Body of pancreas (tissue), 4 donors: ENCODE data around the gene RASGRF2. TPM values are rescaled to one million over a fixed set of nuclear protein-coding genes. Genes with fewer than 3 reads are reported as not detected.

Source experiments
- ATAC-seq: fragments of 150-250 bp; one replicate; pipeline ENCODE4 v1.9.1; 2016
- DNase-seq, 4 donors: peaks; one replicate each; pipeline ENCODE4 v3.0.0-alpha.2; 2019
- H3K27ac ChIP-seq, 4 donors: fragments of 200-600 bp; sonication (generic); 1 replicate in 3 of 4; 2 replicates in 1 of 4; pipeline versions ENCODE4 v1.5.1 to v1.6.1; 2016 to 2019; ENCODE audit warnings: mild to moderate bottlenecking in 1 of 4, mixed read lengths in 1 of 4, moderate library complexity in 1 of 4
- H3K27me3 ChIP-seq, 2 donors: fragments of 200-600 bp; sonication (generic); one replicate each; pipeline ENCODE4 v1.6.0; 2016; ENCODE audit warnings: mild to moderate bottlenecking in 1 of 2
- H3K36me3 ChIP-seq, 2 donors: fragments of 200-600 bp; sonication (generic); replicated peaks in 1 of 2; 2 replicates each; pipeline ENCODE4 v1.5.1; 2016; ENCODE audit warnings: low read depth in 2 of 2; ENCODE audit not compliant: insufficient read depth in 1 of 2
- H3K4me1 ChIP-seq: fragments of 200-600 bp; sonication (generic); one replicate; pipeline ENCODE4 v1.6.0; 2016
- H3K4me3 ChIP-seq, 2 donors: fragments of 200-600 bp; sonication (generic); 1 replicate in 1 of 2; 2 replicates in 1 of 2; pipeline ENCODE4 v1.5.1; 2016 to 2019
- H3K9me3 ChIP-seq, 3 donors: fragments of 200-600 bp; sonication (generic); 1 replicate in 2 of 3; 2 replicates in 1 of 3; pipeline ENCODE4 v1.5.1; 2016
- CTCF ChIP-seq, 7 experiments: fragments of 450-650 bp in 4 of 7; fragments of 200-600 bp in 3 of 7; sonication (generic) in 3 of 7; IDR thresholded peaks; one replicate each; pipeline ENCODE4 v1.5.1; 2016 to 2019; ENCODE audit warnings: antibody characterized with exemption in 7 of 7
- POLR2A ChIP-seq, 3 donors: fragments of 450-650 bp; IDR thresholded peaks; one replicate each; pipeline ENCODE4 v1.6.1; 2016; ENCODE audit warnings: antibody characterized with exemption in 3 of 3, mild to moderate bottlenecking in 2 of 3
- WGBS, 2 donors: methylation state at CpG; one replicate each; pipeline ENCODE4 v1.1.5; 2017; 5-methylcytosine and 5-hydroxymethylcytosine counted together
- intact Hi-C: fragments of 100-400 bp; cut with DNase I; formaldehyde crosslinking; loops from one replicate; pipeline ENCODE4 v1.15.1; 2023
- total RNA-seq, 2 donors: library from RNA; depleted of rRNA; stranded (reverse); fragments of >200 nt; gene quantifications; one replicate each; pipeline ENCODE4 v1.1.0, GENCODE V29; 2016

Gene RASGRF2
- total RNA-seq, 2 donors from 2014 or later = 1.6 to 3.6 TPM

GRCh38 chr5:81232464-81233079, 272.4 kb downstream of the RASGRF2 start:
- WGBS, 2 donors = 58% methylated on average over 10 to 12 of the region's 12 CpGs
- intact Hi-C loops = no loop called here
- Histone ChIP-seq H3K27ac (peak overlapping the region in 3 of 4 donors; percentile 51 to 65 (median 52)), H3K9me3 (no peaks in the 10 kb centered on the region), H3K27me3 (no peaks in the 10 kb centered on the region), H3K4me3 (no peak overlapping the region), H3K4me1 (peaks cover 34% of the 10 kb centered on the region), H3K36me3 (no peaks in the 10 kb centered on the region)
- peak; percentile 11 for ATAC-seq
- peak; percentile 21 to 56 (median 40) for DNase-seq
- TF ChIP-seq POLR2A (IDR thresholded peaks at IDR 0.05) (no peak), CTCF (IDR thresholded peaks at IDR 0.05) (no peak)

- ATAC-seq = peak; percentile 91
- Histone ChIP-seq H3K4me1 (peaks cover 34% of the 10 kb centered on the region), H3K36me3 (no peaks in the 10 kb centered on the region), H3K27me3 (no peaks in the 10 kb centered on the region), H3K27ac (peak within 1 kb of the TSS in 3 of 4 donors; percentile 51 to 65 (median 52)), H3K4me3 (no peak within 1 kb of the TSS), H3K9me3 (no peaks in the 10 kb centered on the region)
- intact Hi-C loops = no loop called here
- peak; percentile 74 to 90 (median 85) for DNase-seq
- TF ChIP-seq CTCF (IDR thresholded peaks at IDR 0.05) = no peak
- TF ChIP-seq POLR2A (IDR thresholded peaks at IDR 0.05) = peak; percentile 23 to 67 (median 60)
- 2 to 7% methylated on average over 18 to 28 of the region's 28 CpGs for WGBS, 2 donors
Observed at GRCh38 chr5:81233080-81233634, 273.0 kb downstream of the RASGRF2 start, which contains the start of gene CKMT2. Gene CKMT2 (plus strand): TSS chr5:81233322. CDS start chr5:81251133, 17,811 bp downstream.

- Histone ChIP-seq H3K4me1 (peaks cover 34% of the 10 kb centered on the region), H3K27me3 (no peaks in the 10 kb centered on the region), H3K36me3 (no peaks in the 10 kb centered on the region), H3K27ac (peak overlapping the region in 2 of 4 donors; percentile 24 to 52), H3K9me3 (no peaks in the 10 kb centered on the region), H3K4me3 (no peak overlapping the region)
- DNase-seq (no peak), ATAC-seq (no peak)
- TF ChIP-seq POLR2A (IDR thresholded peaks at IDR 0.05) = no peak
- TF ChIP-seq CTCF (IDR thresholded peaks at IDR 0.05) = no peak
- intact Hi-C loops = no loop called here
- WGBS, 2 donors = 87 to 100% methylated on average over 2 to 7 of the region's 7 CpGs
Observed at GRCh38 chr5:81234299-81234698, 274.1 kb downstream of the RASGRF2 start.

DNA sequence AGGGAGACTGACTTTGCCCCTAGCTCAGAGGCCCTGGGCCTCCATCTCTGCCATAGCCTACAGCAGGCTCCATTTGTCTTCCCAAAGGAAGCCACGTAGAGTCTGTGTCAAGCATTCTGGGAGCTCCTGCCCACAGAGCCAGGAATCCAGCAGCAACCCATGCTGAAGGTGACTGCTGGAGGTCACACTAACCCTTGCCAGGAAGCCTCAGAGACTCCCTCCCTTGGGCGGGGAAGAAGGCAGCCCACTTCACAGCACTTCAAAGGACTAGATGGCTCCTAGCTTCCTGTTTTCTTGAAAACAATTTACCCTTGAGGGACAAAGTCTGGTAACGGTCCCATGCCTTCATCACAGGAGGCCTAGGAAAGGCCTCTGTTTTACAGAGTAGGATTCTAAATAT, 274.6 kb downstream of the RASGRF2 start:
- Histone ChIP-seq H3K4me1 (peaks cover 34% of the 10 kb centered on the region), H3K9me3 (no peaks in the 10 kb centered on the region), H3K27me3 (no peaks in the 10 kb centered on the region), H3K27ac (peak overlapping the region in 2 of 4 donors; percentile 24 to 52), H3K4me3 (no peak overlapping the region), H3K36me3 (no peaks in the 10 kb centered on the region)
- DNase-seq (no peak), ATAC-seq (no peak)
- no peak for TF ChIP-seq POLR2A (IDR thresholded peaks at IDR 0.05)
- TF ChIP-seq CTCF (IDR thresholded peaks at IDR 0.05) = no peak
- 67 to 89% methylated on average over 3 of the region's 3 CpGs for WGBS, 2 donors
- intact Hi-C loops = no loop called here
